ENCODE measurements around the gene GNG5. TPM values are rescaled to one million over a fixed set of nuclear protein-coding genes. Genes with fewer than 3 reads are reported as not detected.
"Not testable (repeated sequence)": the region's sequence is repeated elsewhere in the genome, so short reads cannot be mapped to it uniquely, and the experiment has no call there.

The GNG5 gene
- 10 to 100 TPM; 66.1 to 67.7 TPM for total RNA-seq
- long read RNA-seq, donor 1, transcript GNG5-201 (3 exons, 920 nt), result major isoform, 17 of 17 reads
- long read RNA-seq, donor 1, partial matches to known transcripts, result 0 of 17 reads
- long read RNA-seq, donor 1, other reads (novel, unspliced or antisense), result 0 of 17 reads
- long read RNA-seq, donor 2, transcript GNG5-201 (3 exons, 920 nt), result major isoform, 31 of 31 reads
- long read RNA-seq, donor 2, partial matches to known transcripts, result 0 of 31 reads
- long read RNA-seq, donor 2, other reads (novel, unspliced or antisense), result 0 of 31 reads

GRCh38 chr1:84506002-84506728 lies at the start of gene GNG5, which contains the start of gene SPATA1:
Gene GNG5, minus strand, starts transcription at chr1:84506581. Its CDS starts 490 bp downstream, at chr1:84506091.
Gene SPATA1, plus strand, starts transcription at chr1:84506386. Its CDS starts 9,974 bp downstream, at chr1:84516360.
- intact Hi-C loops (cut with DNase I), result loop anchor here in 1 of 2 donors (10.0 kb wide), 1 partner anchor 69 kb away; the partner anchor contains the start of gene CTBS
- peak; percentile 100 for DNase-seq (ENCODE audit: low spot score)

GRCh38 chr1:84550826-84551225 lies 44.4 kb upstream of the GNG5 start:
- DNase-seq (ENCODE audit: low spot score), result no peak
- intact Hi-C loops (cut with DNase I), result no loop called here

GRCh38 chr1:84541679-84542078 lies 35.3 kb upstream of the GNG5 start:
- no peak for DNase-seq (ENCODE audit: low spot score)
- intact Hi-C loops (cut with DNase I), result no loop called here

GRCh38 chr1:84540759-84541158 lies 34.4 kb upstream of the GNG5 start:
- intact Hi-C loops (cut with DNase I), result no loop called here
- DNase-seq (ENCODE audit: low spot score), result no peak

GRCh38 chr1:84539972-84540371 lies 33.6 kb upstream of the GNG5 start:
- intact Hi-C loops (cut with DNase I), result no loop called here
- no peak for DNase-seq (ENCODE audit: low spot score)

GRCh38 chr1:84538599-84538998 lies 32.2 kb upstream of the GNG5 start:
- intact Hi-C loops (cut with DNase I), result no loop called here
- no peak for DNase-seq (ENCODE audit: low spot score)

- DNase-seq (ENCODE audit: low spot score), result no peak
These were observed 19.4 kb upstream of the GNG5 start for GRCh38 chr1:84525779-84526178.

GRCh38 chr1:84524590-84524989 lies 18.2 kb upstream of the GNG5 start:
- DNase-seq (ENCODE audit: low spot score), result no peak
- intact Hi-C loops (cut with DNase I), result loop anchor here in 1 of 2 donors (5.0 kb wide), 1 partner anchor 228 kb away; no protein-coding TSS in a partner anchor

More at GRCh38 chr1:84525779-84526178, 19.4 kb upstream of the GNG5 start:
- intact Hi-C loops (cut with DNase I), result no loop called here

GRCh38 chr1:84510668-84511067 lies 4.3 kb upstream of the GNG5 start:
- intact Hi-C loops (cut with DNase I), result no loop called here
- no peak for DNase-seq (ENCODE audit: low spot score)

GRCh38 chr1:84510165-84510564 lies 3.8 kb upstream of the GNG5 start:
- DNase-seq (ENCODE audit: low spot score), result no peak
- intact Hi-C loops (cut with DNase I), result no loop called here

- intact Hi-C loops (cut with DNase I), result loop anchor here in 1 of 2 donors (10.0 kb wide), 1 partner anchor 66 kb away; the partner anchor contains the start of gene CTBS
- DNase-seq (ENCODE audit: low spot score), result no peak
These were observed 2.6 kb upstream of the GNG5 start for GRCh38 chr1:84509029-84509428.

GRCh38 chr1:84508510-84508909 lies 2.1 kb upstream of the GNG5 start:
- intact Hi-C loops (cut with DNase I), result loop anchor here in 1 of 2 donors (10.0 kb wide), 1 partner anchor 66 kb away; the partner anchor contains the start of gene CTBS
- DNase-seq (ENCODE audit: low spot score), result no peak

- intact Hi-C loops (cut with DNase I), result loop anchor here in 1 of 2 donors (10.0 kb wide), 1 partner anchor 67 kb away; the partner anchor contains the start of gene CTBS
- not testable (repeated sequence) for DNase-seq (ENCODE audit: low spot score)
These were observed 1.5 kb upstream of the GNG5 start for GRCh38 chr1:84507887-84508286.

- intact Hi-C loops (cut with DNase I), result loop anchor here in 1 of 2 donors (10.0 kb wide), 1 partner anchor 68 kb away; the partner anchor contains the start of gene CTBS
- no peak for DNase-seq (ENCODE audit: low spot score)
These were observed 510 bp upstream of the GNG5 start for GRCh38 chr1:84506729-84507453.

- no peak for DNase-seq (ENCODE audit: low spot score)
- intact Hi-C loops (cut with DNase I), result loop anchor here in 1 of 2 donors (10.0 kb wide), 1 partner anchor 69 kb away; the partner anchor contains the start of gene CTBS
These were observed 834 bp downstream of the GNG5 start for GRCh38 chr1:84505493-84506001.

GRCh38 chr1:84504580-84505492 lies 1.5 kb downstream of the GNG5 start:
- intact Hi-C loops (cut with DNase I), result loop anchor here in 1 of 2 donors (10.0 kb wide), 1 partner anchor 70 kb away; the partner anchor contains the start of gene CTBS
- DNase-seq (ENCODE audit: low spot score), result no peak

- intact Hi-C loops (cut with DNase I), result loop anchor here in 1 of 2 donors (10.0 kb wide), 1 partner anchor 72 kb away; the partner anchor contains the start of gene CTBS
These were observed 3.5 kb downstream of the GNG5 start for GRCh38 chr1:84502927-84503326.

More at GRCh38 chr1:84502927-84503326, 3.5 kb downstream of the GNG5 start:
- no peak for DNase-seq (ENCODE audit: low spot score)

Measured in posterior vena cava (tissue), 2 donors.